ENCODE measurements around the gene MEG3.

Gene MEG3

DNA sequence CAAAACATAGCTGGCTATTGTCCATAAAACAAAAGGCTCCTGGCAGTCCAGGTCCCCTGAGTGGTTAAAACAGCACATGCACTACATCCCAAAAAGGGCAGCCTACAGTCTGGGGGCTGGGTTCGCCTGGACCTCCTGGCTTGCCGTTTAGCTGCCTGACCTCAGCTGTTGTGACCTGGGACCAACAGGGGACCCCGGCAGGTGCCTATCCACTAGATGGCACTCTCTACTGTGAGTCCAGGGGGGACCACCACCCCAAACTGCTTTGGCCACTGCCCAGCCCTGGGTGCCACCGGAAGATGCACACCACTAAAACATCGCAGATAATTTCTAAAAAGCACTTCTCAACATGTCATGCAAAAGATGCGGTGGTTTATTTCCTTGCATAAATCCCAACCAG, 80.5 kb downstream of the MEG3 start:
- H3K4me1 Mint-ChIP-seq, result no peaks in the 10 kb centered on the region
- no peaks in the 10 kb centered on the region for H3K9me3 Mint-ChIP-seq
- no peaks in the 10 kb centered on the region for H3K36me3 Mint-ChIP-seq
- H3K4me3 Mint-ChIP-seq, result no peak overlapping the region
- CTCF ChIA-PET, result interaction anchor here (0.6 kb wide), 1 partner anchor 290 kb away, joined by 3 read pairs; no protein-coding TSS in a partner anchor
- H3K27me3 Mint-ChIP-seq, result peaks cover 60% of the 10 kb centered on the region
- H3K27ac Mint-ChIP-seq, result no peak overlapping the region
- no peak for DNase-seq

DNA sequence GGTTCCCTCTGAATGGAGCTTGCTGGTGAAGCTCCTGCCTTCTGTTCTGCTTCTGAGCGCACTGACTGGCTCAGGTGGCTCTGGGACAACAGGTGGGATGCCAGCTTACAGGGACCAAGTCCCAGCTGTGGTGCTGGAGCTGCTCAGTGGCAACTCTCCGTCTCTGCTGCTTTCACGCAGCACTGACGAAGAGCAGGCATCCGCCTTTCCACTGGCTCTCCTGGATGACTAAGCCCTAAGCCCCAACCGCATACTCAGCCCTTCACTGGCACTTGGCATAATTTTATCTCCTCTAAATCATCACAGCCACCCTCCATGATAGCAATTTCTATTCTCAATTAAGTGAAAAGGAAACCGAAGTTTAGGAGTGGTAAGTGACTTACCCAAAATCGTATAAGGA, 81.3 kb downstream of the MEG3 start:
- CTCF ChIA-PET, result no interaction called here

GRCh38 chr14:100909439-100909838, 83.5 kb downstream of the MEG3 start:
- H3K9me3 Mint-ChIP-seq, result no peaks in the 10 kb centered on the region
- no peaks in the 10 kb centered on the region for H3K36me3 Mint-ChIP-seq
- peaks cover 30% of the 10 kb centered on the region for H3K27me3 Mint-ChIP-seq
- no peak overlapping the region for H3K27ac Mint-ChIP-seq
- no peak for DNase-seq
- no peaks in the 10 kb centered on the region for H3K4me1 Mint-ChIP-seq
- CTCF ChIA-PET, result no interaction called here
- no peak overlapping the region for H3K4me3 Mint-ChIP-seq

More for the DNA sequence above, 81.3 kb downstream of the MEG3 start:
- no peak overlapping the region for H3K4me3 Mint-ChIP-seq
- H3K36me3 Mint-ChIP-seq, result no peaks in the 10 kb centered on the region
- no peaks in the 10 kb centered on the region for H3K9me3 Mint-ChIP-seq
- no peak for DNase-seq
- H3K4me1 Mint-ChIP-seq, result no peaks in the 10 kb centered on the region
- peaks cover 52% of the 10 kb centered on the region for H3K27me3 Mint-ChIP-seq
- H3K27ac Mint-ChIP-seq, result no peak overlapping the region

Measured in activated naive CD4-positive, alpha-beta T cell treated with anti-CD3 and anti-CD28 coated beads, Interleukin-2, amount 10 ng/mL, durations not matched to agents 7 days and 5 days (primary cell).